ENCODE data around the gene KCNJ12. TPM values are rescaled to one million over a fixed set of nuclear protein-coding genes. Genes with fewer than 3 reads are reported as not detected.
"Not testable (repeated sequence)": the region's sequence is repeated elsewhere in the genome, so short reads cannot be mapped to it uniquely, and the experiment has no call there.

The KCNJ12 gene
- total and polyA plus RNA-seq, 5 donors, result 9.8 to 13.3 (median 10.0) TPM

DNA sequence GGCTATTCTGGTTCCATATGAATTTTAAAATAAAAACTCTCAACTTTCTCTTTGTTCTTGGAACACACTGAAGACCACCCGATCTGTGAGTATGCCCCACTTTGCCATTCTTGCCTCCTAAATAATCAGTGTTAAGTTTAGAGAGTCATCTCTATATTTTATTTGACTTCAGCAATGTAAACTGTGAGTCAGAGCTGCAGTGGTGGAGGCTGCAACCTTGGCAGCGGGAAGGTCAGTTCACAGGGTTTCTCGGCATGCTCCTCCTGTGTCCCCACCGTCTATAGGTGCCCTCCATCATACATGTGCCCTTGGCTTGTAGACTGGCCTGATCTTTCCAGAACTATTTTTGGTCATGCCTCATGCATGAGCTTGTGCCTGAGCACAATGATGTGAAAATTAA, 71.4 kb downstream of the KCNJ12 start:
- H3K27ac ChIP-seq (ENCODE audit: low read length); H3K4me3 ChIP-seq (ENCODE audit: low read length); DNase-seq; ATAC-seq; H3K27me3 ChIP-seq (ENCODE audit: control insufficient read depth, insufficient read depth); H3K4me1 ChIP-seq (ENCODE audit: control insufficient read depth, insufficient read depth, low read length); H3K9me3 ChIP-seq (ENCODE audit: control insufficient read depth, low read length): not testable (repeated sequence)
- intact Hi-C loops (cut with DNase I), result loop anchor here in 1 of 4 donors (10.0 kb wide), 1 partner anchor 53 kb away; no protein-coding TSS in a partner anchor
- 84% methylated on average over 4 of the region's 4 CpGs for WGBS

DNA sequence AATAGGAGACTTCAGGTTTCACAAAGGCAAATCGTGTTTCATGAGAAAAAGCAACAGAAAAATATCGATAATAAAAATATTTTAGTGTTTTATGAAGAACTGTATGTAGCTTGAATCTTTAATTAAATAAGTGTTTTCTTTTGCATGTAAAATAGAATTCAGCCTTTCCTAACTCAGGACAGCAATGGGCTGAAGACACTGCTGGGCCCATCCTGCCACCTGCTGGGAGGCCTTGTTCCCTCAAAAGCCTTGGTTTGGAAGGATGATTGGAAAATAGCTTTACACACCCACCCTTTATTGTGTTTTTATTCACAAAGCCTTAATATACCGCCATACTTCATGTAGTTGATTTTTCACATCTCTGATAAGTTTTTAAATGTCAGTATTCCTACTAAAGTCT, 73.7 kb downstream of the KCNJ12 start:
- peak in 1 of 2 donors; percentile 52 for ATAC-seq
- intact Hi-C loops (cut with DNase I), result loop anchor here in 2 of 4 donors (10.0 kb wide), 3 partner anchors 55 to 135 kb away; no protein-coding TSS in a partner anchor
- not testable (repeated sequence) for H3K4me1 ChIP-seq (ENCODE audit: control insufficient read depth, insufficient read depth, low read length); H3K4me3 ChIP-seq (ENCODE audit: low read length); H3K27me3 ChIP-seq (ENCODE audit: control insufficient read depth, insufficient read depth); H3K9me3 ChIP-seq (ENCODE audit: control insufficient read depth, low read length); DNase-seq; H3K27ac ChIP-seq (ENCODE audit: low read length)
- WGBS, result 63% methylated on average over 3 of the region's 3 CpGs

DNA sequence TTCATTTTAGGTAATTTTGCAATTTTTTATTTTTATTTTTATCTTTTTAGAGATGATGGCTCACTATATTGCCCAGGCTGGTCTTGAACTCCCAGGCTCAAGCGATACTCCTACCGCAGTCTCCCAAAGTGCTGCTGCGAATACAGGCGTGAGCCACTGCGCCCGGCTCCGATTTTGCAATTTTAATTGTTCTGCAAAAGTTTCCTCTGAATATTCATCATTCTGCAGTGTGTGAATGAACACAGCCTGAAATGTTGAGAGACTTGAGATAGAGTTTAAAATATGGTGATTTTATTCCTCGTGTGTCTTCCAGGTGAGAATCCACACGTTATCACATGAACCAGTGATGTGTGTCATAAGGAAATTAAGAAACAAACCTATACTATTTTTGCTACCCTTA, 75.8 kb downstream of the KCNJ12 start:
- Histone ChIP-seq H3K4me3 (ENCODE audit: low read length) (no peak overlapping the region), H3K9me3 (ENCODE audit: control insufficient read depth, low read length) (no peaks in the 10 kb centered on the region), H3K27me3 (ENCODE audit: control insufficient read depth, insufficient read depth) (no peaks in the 10 kb centered on the region), H3K27ac (ENCODE audit: low read length) (no peak overlapping the region), H3K4me1 (ENCODE audit: control insufficient read depth, insufficient read depth, low read length) (no peaks in the 10 kb centered on the region)
- intact Hi-C loops (cut with DNase I), result loop anchor here in 2 of 4 donors (10.0 kb wide), 2 partner anchors 53 to 137 kb away; no protein-coding TSS in a partner anchor
- 62% methylated on average over 9 of the region's 9 CpGs for WGBS
- DNase-seq (no peak), ATAC-seq (no peak)

DNA sequence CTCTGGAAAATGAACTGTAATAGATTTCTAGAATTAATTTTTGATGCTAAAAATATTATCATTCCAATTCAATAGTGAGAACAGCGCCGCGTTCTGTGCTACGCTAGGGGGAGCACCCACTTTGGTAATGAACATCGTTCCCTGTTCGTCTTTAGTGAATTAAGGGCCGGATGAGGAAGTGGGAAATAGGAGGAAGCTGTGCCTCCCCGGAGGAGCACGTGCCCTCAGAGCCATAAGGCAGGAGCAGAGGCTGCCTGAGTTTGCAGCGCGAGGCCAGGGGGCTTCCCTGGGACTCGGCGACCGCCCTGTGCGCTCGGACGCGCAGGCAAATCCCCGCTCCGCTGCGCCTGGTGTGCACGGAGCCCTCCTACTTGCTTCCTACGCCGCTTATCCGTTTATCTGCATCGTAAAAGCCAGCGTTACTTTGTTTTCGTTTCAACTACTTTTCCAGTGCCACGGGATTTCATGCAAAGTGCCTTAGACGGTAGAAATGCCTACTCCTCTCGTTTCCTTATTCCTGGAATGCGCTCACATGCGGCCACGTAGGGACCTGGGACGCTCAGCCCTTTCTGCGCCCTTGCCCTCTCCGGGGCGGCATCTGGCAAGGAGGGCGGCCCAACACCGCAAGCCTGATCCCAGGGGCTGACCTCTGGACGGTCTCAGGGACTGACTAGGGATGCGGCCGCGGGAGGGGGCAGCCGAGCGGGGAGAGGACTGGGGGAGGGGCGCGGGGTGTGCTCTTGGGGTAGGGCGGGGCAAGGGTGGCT, 76.4 kb downstream of the KCNJ12 start:
- intact Hi-C loops (cut with DNase I), result loop anchor here in 2 of 4 donors (10.0 kb wide), 2 partner anchors 52 to 138 kb away; no protein-coding TSS in a partner anchor
- Histone ChIP-seq H3K4me3 (ENCODE audit: low read length) (peak overlapping the region; percentile 0), H3K9me3 (ENCODE audit: control insufficient read depth, low read length) (no peaks in the 10 kb centered on the region), H3K27me3 (ENCODE audit: control insufficient read depth, insufficient read depth) (no peaks in the 10 kb centered on the region), H3K4me1 (ENCODE audit: control insufficient read depth, insufficient read depth, low read length) (no peaks in the 10 kb centered on the region), H3K27ac (ENCODE audit: low read length) (no peak overlapping the region)
- peak; percentile 67 to 87 (median 79) for DNase-seq
- WGBS, result 8% methylated on average over 49 of the region's 49 CpGs
- peak; percentile 71 for ATAC-seq

DNA sequence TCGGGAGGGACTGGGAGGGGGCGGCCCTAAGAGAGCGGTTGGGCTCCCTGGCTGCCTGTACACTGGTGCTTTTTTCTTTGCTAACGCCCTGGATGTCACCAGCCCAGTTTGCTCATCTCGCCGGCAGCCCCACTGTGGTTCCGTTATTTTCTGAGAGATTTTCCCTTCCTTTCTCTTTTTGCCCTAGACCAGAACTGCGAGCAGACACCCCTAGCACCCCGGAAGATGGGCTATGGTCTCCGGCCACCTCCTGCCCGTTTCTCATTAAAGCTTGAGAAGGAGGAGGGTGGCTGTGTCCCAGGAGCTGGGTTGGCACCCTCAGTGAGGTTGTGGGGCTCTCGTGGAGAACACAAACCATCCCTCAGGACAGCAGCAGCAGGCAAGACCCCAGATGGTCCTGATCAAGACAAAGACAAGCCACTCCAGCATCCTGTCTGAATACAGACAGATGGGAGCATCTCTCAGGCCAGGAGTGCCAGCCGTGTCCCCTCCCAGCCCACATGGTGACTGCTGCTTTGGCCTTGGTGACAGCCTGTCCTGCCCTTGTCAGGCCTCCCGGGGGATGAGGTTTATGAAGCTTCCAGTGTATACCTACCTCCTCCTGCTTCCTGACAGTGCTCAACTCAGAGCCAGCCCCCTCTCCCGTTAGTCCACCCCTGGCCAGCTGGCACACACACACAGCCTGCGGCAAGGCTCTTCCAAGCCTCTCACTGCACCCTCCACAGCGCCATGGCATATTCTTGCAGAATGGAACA, 77.2 kb downstream of the KCNJ12 start:
- intact Hi-C loops (cut with DNase I), result loop anchor here in 2 of 4 donors (10.0 kb wide), 2 partner anchors 51 to 139 kb away; no protein-coding TSS in a partner anchor
- 68% methylated on average over 17 of the region's 17 CpGs for WGBS
- no peaks in the 10 kb centered on the region for H3K9me3 ChIP-seq (ENCODE audit: control insufficient read depth, low read length)

DNA sequence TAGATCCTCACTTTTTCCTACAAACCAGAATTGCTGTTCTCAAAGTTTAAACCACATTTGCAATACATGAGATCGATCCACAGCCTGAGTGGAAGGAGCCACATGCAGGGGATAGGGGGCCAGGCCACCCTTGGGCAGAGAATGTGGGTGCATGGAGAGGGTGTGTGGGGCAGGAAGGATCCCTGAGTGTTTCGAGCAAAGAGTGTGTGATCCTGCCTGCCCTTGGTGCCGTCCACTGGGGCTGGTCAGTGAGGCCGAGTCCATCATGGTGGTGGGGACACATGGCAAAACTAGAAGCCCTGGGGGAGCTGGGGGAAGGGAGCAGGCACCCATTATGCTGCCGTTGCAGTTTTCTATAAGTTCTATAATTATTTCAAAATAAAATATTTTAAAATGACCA, 77.8 kb downstream of the KCNJ12 start:
- 88% methylated on average over 5 of the region's 5 CpGs for WGBS
- intact Hi-C loops (cut with DNase I), result loop anchor here in 2 of 4 donors (10.0 kb wide), 2 partner anchors 51 to 139 kb away; no protein-coding TSS in a partner anchor
- not testable (repeated sequence) for H3K27me3 ChIP-seq (ENCODE audit: control insufficient read depth, insufficient read depth); H3K4me3 ChIP-seq (ENCODE audit: low read length); ATAC-seq; DNase-seq; H3K27ac ChIP-seq (ENCODE audit: low read length); H3K4me1 ChIP-seq (ENCODE audit: control insufficient read depth, insufficient read depth, low read length); H3K9me3 ChIP-seq (ENCODE audit: control insufficient read depth, low read length)

More for the DNA sequence above, 77.2 kb downstream of the KCNJ12 start:
- ATAC-seq, result no peak
- H3K27me3 ChIP-seq (ENCODE audit: control insufficient read depth, insufficient read depth), result no peaks in the 10 kb centered on the region
- DNase-seq, result peak in 1 of 3 donors; percentile 16
- H3K4me3 ChIP-seq (ENCODE audit: low read length), result no peak overlapping the region
- no peak overlapping the region for H3K27ac ChIP-seq (ENCODE audit: low read length)
- no peaks in the 10 kb centered on the region for H3K4me1 ChIP-seq (ENCODE audit: control insufficient read depth, insufficient read depth, low read length)

DNA sequence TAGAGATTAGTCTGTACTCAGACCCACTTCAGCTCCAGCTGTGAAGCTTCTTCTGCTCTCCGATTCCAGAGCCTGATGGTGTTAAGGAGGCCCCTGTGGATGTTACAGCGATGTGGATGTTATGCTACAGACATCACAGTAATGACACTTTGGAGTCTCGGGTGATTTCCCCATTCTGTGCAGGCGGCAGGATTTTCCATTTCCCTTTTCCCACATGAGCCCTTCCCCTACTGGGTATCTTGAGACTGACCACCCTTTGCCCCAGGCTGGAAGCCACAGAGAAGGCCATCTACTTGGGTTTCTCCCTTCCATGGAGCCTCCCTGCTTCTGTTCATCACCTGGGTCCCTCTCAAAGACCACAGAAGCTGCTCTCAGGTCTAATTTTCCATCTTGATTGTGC, 78.3 kb downstream of the KCNJ12 start:
- Histone ChIP-seq H3K4me1 (ENCODE audit: control insufficient read depth, insufficient read depth, low read length) (no peaks in the 10 kb centered on the region), H3K4me3 (ENCODE audit: low read length) (no peak overlapping the region), H3K9me3 (ENCODE audit: control insufficient read depth, low read length) (no peaks in the 10 kb centered on the region), H3K27me3 (ENCODE audit: control insufficient read depth, insufficient read depth) (no peaks in the 10 kb centered on the region), H3K27ac (ENCODE audit: low read length) (no peak overlapping the region)
- DNase-seq (no peak), ATAC-seq (no peak)
- WGBS, result 65% methylated on average over 4 of the region's 4 CpGs
- intact Hi-C loops (cut with DNase I), result loop anchor here in 2 of 4 donors (10.0 kb wide), 2 partner anchors 50 to 140 kb away; no protein-coding TSS in a partner anchor

DNA sequence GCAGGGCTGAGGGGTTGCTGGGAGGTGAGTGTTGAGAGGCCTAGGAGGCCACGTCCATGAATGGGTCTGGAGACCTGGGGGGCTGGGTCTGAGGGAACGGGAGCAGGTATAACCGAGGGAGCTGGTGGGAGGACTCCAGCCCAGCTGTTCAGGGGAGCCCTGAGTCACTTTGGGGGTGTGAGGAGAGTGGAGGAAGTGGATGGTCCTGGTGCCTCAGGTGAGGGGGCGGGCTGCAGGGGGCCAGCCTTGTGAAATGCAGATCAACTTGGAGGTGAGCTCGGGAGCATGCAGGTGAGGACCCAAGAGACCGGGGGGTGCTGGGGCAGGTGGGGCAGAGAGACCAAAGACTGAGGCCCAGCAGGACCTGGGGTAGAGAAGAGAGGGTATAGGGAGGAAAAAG, 79.6 kb downstream of the KCNJ12 start:
- H3K4me3 ChIP-seq (ENCODE audit: low read length), result no peak overlapping the region
- H3K27ac ChIP-seq (ENCODE audit: low read length), result no peak overlapping the region
- intact Hi-C loops (cut with DNase I), result loop anchor here (5.0 to 10.0 kb wide), 3 partner anchors 49 to 141 kb away; no protein-coding TSS in a partner anchor
- ATAC-seq, result no peak
- DNase-seq, result no peak
- no peaks in the 10 kb centered on the region for H3K27me3 ChIP-seq (ENCODE audit: control insufficient read depth, insufficient read depth)
- H3K4me1 ChIP-seq (ENCODE audit: control insufficient read depth, insufficient read depth, low read length), result no peaks in the 10 kb centered on the region
- WGBS, result 91% methylated on average over 6 of the region's 6 CpGs
- H3K9me3 ChIP-seq (ENCODE audit: control insufficient read depth, low read length), result no peaks in the 10 kb centered on the region

DNA sequence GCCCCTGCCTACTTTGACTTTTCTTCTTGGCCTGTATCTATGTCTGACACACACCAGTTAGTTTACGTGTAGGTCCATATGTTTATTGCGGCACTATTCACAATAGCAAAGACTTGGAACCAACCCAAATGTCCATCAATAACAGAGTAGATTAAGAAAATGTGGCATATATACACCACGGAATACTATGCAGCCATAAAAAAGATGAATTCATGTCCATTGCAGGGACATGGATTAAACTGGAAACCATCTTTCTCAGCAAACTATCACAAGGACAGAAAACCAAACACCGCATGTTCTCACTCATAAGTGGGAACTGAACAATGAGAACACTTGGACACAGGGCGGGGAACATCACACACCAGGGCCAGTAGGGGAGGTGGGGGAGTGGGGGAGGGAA, 80.3 kb downstream of the KCNJ12 start:
- 83% methylated on average over 5 of the region's 5 CpGs for WGBS
- ATAC-seq, DNase-seq: not testable (repeated sequence)

DNA sequence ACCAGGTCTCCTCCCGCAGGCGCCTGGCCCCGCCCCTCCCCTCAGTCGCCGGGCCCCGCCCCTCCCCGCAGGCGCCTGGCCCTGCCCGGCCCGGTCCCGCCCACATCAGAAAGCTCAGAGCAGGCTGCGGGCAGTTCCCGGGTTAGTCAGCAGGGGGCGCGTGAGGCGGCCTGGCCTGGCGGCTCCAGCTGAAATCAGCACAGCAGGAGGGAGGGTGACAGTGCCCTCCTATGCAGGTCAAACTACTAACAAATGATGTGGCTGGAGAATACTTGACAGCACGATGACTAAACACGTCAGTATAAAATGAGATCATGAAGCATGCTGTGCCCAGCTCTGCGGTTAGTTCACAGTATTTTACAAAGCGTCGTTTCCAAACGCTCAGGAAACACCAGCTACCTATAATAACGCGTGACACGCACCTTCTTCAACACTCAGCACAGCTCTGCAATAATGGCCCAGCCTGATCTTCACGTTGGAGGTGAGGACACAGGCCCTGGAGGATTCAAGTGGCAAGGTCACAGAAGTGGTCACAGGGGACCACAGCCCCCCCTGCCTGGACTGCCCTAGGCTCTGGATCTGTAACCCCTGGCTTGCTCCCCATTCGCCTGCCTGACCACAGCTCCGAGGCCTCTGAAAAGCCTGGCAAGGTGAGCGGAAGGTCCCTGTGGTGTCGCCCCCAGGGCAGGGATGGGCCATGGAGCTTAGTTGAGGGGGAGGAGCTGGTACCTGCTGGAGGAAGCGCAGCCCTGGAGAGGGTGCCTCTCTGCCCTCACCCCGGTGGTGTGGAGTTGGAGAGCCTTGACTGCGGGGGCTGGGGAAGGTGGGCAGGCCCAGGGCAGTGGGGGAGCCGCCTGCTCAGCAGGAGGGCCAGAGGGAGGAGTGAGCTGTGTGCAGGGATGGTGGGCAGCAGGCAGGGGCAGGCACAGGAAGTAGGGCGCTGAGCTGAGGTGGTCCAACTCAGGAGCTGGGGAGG, 81.2 kb downstream of the KCNJ12 start:
- ATAC-seq, result peak; percentile 91 to 93

More for the DNA sequence above, 80.3 kb downstream of the KCNJ12 start:
- intact Hi-C loops (cut with DNase I), result loop anchor here (5.0 to 10.0 kb wide), 3 partner anchors 48 to 142 kb away; no protein-coding TSS in a partner anchor
- H3K9me3 ChIP-seq (ENCODE audit: control insufficient read depth, low read length); H3K27ac ChIP-seq (ENCODE audit: low read length); H3K4me1 ChIP-seq (ENCODE audit: control insufficient read depth, insufficient read depth, low read length); H3K4me3 ChIP-seq (ENCODE audit: low read length); H3K27me3 ChIP-seq (ENCODE audit: control insufficient read depth, insufficient read depth): not testable (repeated sequence)

More for the DNA sequence above, 81.2 kb downstream of the KCNJ12 start:
- Histone ChIP-seq H3K27ac (ENCODE audit: low read length) (no peak overlapping the region), H3K4me1 (ENCODE audit: control insufficient read depth, insufficient read depth, low read length) (no peaks in the 10 kb centered on the region), H3K27me3 (ENCODE audit: control insufficient read depth, insufficient read depth) (no peaks in the 10 kb centered on the region), H3K9me3 (ENCODE audit: control insufficient read depth, low read length) (no peaks in the 10 kb centered on the region), H3K4me3 (ENCODE audit: low read length) (no peak overlapping the region)
- intact Hi-C loops (cut with DNase I), result loop anchor here (2.0 to 10.0 kb wide), 4 partner anchors 47 to 143 kb away; no protein-coding TSS in a partner anchor
- WGBS, result 17% methylated on average over 36 of the region's 36 CpGs
- peak; percentile 91 to 97 (median 96) for DNase-seq
